Fibroblast of lung (primary cell): Measurements from ENCODE around the gene TAGLN2. TPM values are rescaled to one million over a fixed set of nuclear protein-coding genes. Genes with fewer than 3 reads are reported as not detected.

Experiments
- DNase-seq, 2 donors: peaks; one replicate each; pipeline versions ENCODE4 v3.0.0 to v3.0.0-alpha.2; 2010; ENCODE audit warnings: low read depth in 2 of 2
- H2AFZ ChIP-seq: 2 replicates; pipeline ENCODE4 v1.5.1; 2012; ENCODE audit warnings: low read length, control low read depth, inconsistent platforms
- H3K27ac ChIP-seq: 2 replicates; pipeline ENCODE4 v1.5.1; 2011; ENCODE audit warnings: low read length, control low read depth; ENCODE audit not compliant: insufficient read depth
- H3K27me3 ChIP-seq: 2 replicates; pipeline ENCODE4 v1.5.1; 2011; ENCODE audit warnings: mild to moderate bottlenecking, low read length; ENCODE audit not compliant: control insufficient read depth, insufficient read depth
- H3K36me3 ChIP-seq: 2 replicates; pipeline ENCODE4 v1.5.1; 2011; ENCODE audit warnings: low read length; ENCODE audit not compliant: control insufficient read depth, insufficient read depth
- H3K4me1 ChIP-seq: 2 replicates; pipeline ENCODE4 v1.5.1; 2011; ENCODE audit warnings: low read length; ENCODE audit not compliant: control insufficient read depth, insufficient read depth; ENCODE audit errors: extremely low read depth
- H3K4me2 ChIP-seq: 2 replicates; pipeline ENCODE4 v1.5.1; 2011; ENCODE audit warnings: low read length, control low read depth; ENCODE audit not compliant: insufficient read depth; ENCODE audit errors: extremely low read depth
- H3K4me3 ChIP-seq, 4 experiments: fragments of 200-600 bp in 1 of 4; sonication (generic) in 1 of 4; replicated peaks in 1 of 4; 2 replicates each; pipeline ENCODE4 v1.5.1; 2011 to 2016; ENCODE audit warnings: low read length in 4 of 4, low read depth in 3 of 4, mild to moderate bottlenecking in 3 of 4, control low read depth in 2 of 4, inconsistent platforms in 1 of 4, mixed read lengths in 1 of 4; ENCODE audit not compliant: insufficient read depth in 1 of 4; ENCODE audit errors: control extremely low read depth in 1 of 4
- H3K79me2 ChIP-seq: 2 replicates; pipeline ENCODE4 v1.5.1; 2012; ENCODE audit warnings: mild to moderate bottlenecking, low read length, inconsistent platforms; ENCODE audit not compliant: control insufficient read depth, insufficient read depth
- H3K9ac ChIP-seq: 2 replicates; pipeline ENCODE4 v1.5.1; 2011; ENCODE audit warnings: mild to moderate bottlenecking, low read length, control low read depth; ENCODE audit not compliant: insufficient read depth
- H3K9me3 ChIP-seq: 2 replicates; pipeline ENCODE4 v1.5.1; 2012; ENCODE audit warnings: low read depth, low read length; ENCODE audit not compliant: control insufficient read depth, insufficient read depth
- H4K20me1 ChIP-seq: 2 replicates; pipeline ENCODE4 v1.5.1; 2011; ENCODE audit warnings: low read length; ENCODE audit not compliant: control insufficient read depth, insufficient read depth; ENCODE audit errors: extremely low read depth
- EZH2 ChIP-seq: IDR thresholded peaks from 2 replicates; pipeline ENCODE4 v1.5.1; 2012; ENCODE audit warnings: low read length, control low read depth, mild to moderate bottlenecking; ENCODE audit errors: missing control alignments
- polyA plus RNA-seq, 2 donors: library from polyadenylated mRNA; depleted of rRNA in 1 of 2; stranded (reverse) in 1 of 2; unstranded in 1 of 2; fragments of >200 nt; gene quantifications; 2 replicates each; pipeline ENCODE4 v1.2.1, GENCODE V29; 2011 to 2012; ENCODE audit warnings: missing spikeins in 1 of 2
- total RNA-seq: library from RNA; depleted of rRNA; stranded (reverse); fragments of >200 nt; gene quantifications from 2 replicates; pipeline ENCODE4 v1.2.1, GENCODE V29; 2014
- TF ChIP-seq, protein P1 (sequence below), 2 donors: IDR thresholded peaks in 1 of 2; conservative IDR thresholded peaks in 1 of 2; 1 replicate in 1 of 2; 2 replicates in 1 of 2; pipeline ENCODE4 v1.5.1; 2011 to 2012; ENCODE audit warnings: low read length in 2 of 2, control low read depth in 1 of 2, inconsistent platforms in 1 of 2, low read depth in 1 of 2, mild to moderate bottlenecking in 1 of 2

The TAGLN2 gene
- total and polyA plus RNA-seq, 2 donors (not counting 1 experiment from before 2014, with no cell fraction given) = 300 to 718 TPM

GRCh38 chr1:159898527-159898926 is 26.8 kb downstream of the TAGLN2 start:
- no peaks in the 10 kb centered on the region for H4K20me1 ChIP-seq
- no peak overlapping the region for H2AFZ ChIP-seq
- no peak overlapping the region for H3K9ac ChIP-seq
- H3K27me3 ChIP-seq = no peaks in the 10 kb centered on the region
- TF ChIP-seq EZH2 = no peak
- TF ChIP-seq, protein P1, sequence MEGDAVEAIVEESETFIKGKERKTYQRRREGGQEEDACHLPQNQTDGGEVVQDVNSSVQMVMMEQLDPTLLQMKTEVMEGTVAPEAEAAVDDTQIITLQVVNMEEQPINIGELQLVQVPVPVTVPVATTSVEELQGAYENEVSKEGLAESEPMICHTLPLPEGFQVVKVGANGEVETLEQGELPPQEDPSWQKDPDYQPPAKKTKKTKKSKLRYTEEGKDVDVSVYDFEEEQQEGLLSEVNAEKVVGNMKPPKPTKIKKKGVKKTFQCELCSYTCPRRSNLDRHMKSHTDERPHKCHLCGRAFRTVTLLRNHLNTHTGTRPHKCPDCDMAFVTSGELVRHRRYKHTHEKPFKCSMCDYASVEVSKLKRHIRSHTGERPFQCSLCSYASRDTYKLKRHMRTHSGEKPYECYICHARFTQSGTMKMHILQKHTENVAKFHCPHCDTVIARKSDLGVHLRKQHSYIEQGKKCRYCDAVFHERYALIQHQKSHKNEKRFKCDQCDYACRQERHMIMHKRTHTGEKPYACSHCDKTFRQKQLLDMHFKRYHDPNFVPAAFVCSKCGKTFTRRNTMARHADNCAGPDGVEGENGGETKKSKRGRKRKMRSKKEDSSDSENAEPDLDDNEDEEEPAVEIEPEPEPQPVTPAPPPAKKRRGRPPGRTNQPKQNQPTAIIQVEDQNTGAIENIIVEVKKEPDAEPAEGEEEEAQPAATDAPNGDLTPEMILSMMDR (conservative IDR thresholded peaks at IDR 0.05 in 1 of 2, IDR thresholded peaks at IDR 0.05 in 1 of 2; ENCODE audit: low read depth in 1 of 2, low read length in 2 of 2) = no peak
- DNase-seq = no peak
- no peak overlapping the region for H3K27ac ChIP-seq
- no peak overlapping the region for H3K4me3 ChIP-seq
- no peaks in the 10 kb centered on the region for H3K9me3 ChIP-seq
- no peaks in the 10 kb centered on the region for H3K79me2 ChIP-seq
- H3K4me1 ChIP-seq = peaks cover 3% of the 10 kb centered on the region
- no peaks in the 10 kb centered on the region for H3K36me3 ChIP-seq
- H3K4me2 ChIP-seq = no peak overlapping the region

GRCh38 chr1:159897962-159898361 is 27.3 kb downstream of the TAGLN2 start:
- TF ChIP-seq, protein P1 (conservative IDR thresholded peaks at IDR 0.05 in 1 of 2, IDR thresholded peaks at IDR 0.05 in 1 of 2; ENCODE audit: low read depth in 1 of 2, low read length in 2 of 2) = no peak
- TF ChIP-seq EZH2 = no peak
- Histone ChIP-seq H3K27me3 (no peaks in the 10 kb centered on the region), H3K4me1 (peaks cover 3% of the 10 kb centered on the region), H3K79me2 (no peaks in the 10 kb centered on the region), H3K4me3 (no peak overlapping the region), H3K4me2 (no peak overlapping the region), H3K9me3 (no peaks in the 10 kb centered on the region), H3K9ac (no peak overlapping the region), H3K36me3 (no peaks in the 10 kb centered on the region), H3K27ac (no peak overlapping the region), H4K20me1 (no peaks in the 10 kb centered on the region), H2AFZ (no peak overlapping the region)
- no peak for DNase-seq

DNA sequence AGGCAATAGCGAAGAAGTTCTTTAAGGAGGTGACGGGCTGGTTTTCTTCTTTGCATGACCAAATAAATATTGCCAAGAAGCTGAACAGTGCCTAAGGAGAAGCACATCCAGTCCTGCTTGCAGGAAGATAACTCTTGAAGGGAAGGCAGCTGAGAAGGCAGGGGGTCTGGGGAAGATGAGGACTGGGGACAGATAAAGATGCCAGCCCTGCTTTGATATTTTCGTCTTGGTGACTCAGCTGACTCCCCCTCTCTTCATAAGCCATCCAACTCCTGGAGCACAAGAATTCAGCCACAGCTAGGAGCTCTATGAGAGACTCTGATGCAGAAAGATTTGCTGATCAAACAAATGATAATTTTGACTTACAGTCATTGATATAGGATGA is 28.8 kb downstream of the TAGLN2 start:
- H3K27ac ChIP-seq = no peak overlapping the region

More for the DNA sequence above, 28.8 kb downstream of the TAGLN2 start:
- H2AFZ ChIP-seq = no peak overlapping the region
- no peaks in the 10 kb centered on the region for H3K9me3 ChIP-seq
- no peaks in the 10 kb centered on the region for H3K36me3 ChIP-seq
- no peak overlapping the region for H3K4me3 ChIP-seq
- H3K27me3 ChIP-seq = no peaks in the 10 kb centered on the region
- no peak for DNase-seq
- TF ChIP-seq, protein P1 (conservative IDR thresholded peaks at IDR 0.05 in 1 of 2, IDR thresholded peaks at IDR 0.05 in 1 of 2; ENCODE audit: low read depth in 1 of 2, low read length in 2 of 2) = no peak
- TF ChIP-seq EZH2 = no peak
- H3K79me2 ChIP-seq = no peaks in the 10 kb centered on the region
- H3K9ac ChIP-seq = no peak overlapping the region
- peaks cover 3% of the 10 kb centered on the region for H3K4me1 ChIP-seq
- H4K20me1 ChIP-seq = no peaks in the 10 kb centered on the region
- H3K4me2 ChIP-seq = no peak overlapping the region
